K562 (cell line): ENCODE results near the gene UBN2. TPM values are rescaled to one million over a fixed set of nuclear protein-coding genes. Genes with fewer than 3 reads are reported as not detected.
A peak's percentile ranks its signal among the peaks of the same experiment; 100 is the strongest.

Experiments
- CBX3 ChIP-seq, 2 experiments: IDR thresholded peaks; 1 replicate in 1 of 2; 2 replicates in 1 of 2; pipeline ENCODE4 v1.6.1; 2012; ENCODE audit warnings: inconsistent platforms in 2 of 2, low read length in 2 of 2, borderline replicate concordance in 1 of 2, control low read depth in 1 of 2
- FOS ChIP-seq: IDR thresholded peaks from 3 replicates; pipeline ENCODE4 v1.6.1; 2011; ENCODE audit not compliant: insufficient read length; ENCODE audit errors: extremely low read depth
- FOSL1 ChIP-seq: fragments of 200-800 bp; sonication (Bioruptor generic); conservative IDR thresholded peaks from 2 replicates; pipeline ENCODE4 v1.6.1; 2016; ENCODE audit warnings: missing genetic modification characterization, missing compliant biosample characterization
- GATA2 ChIP-seq: sonication (generic); formaldehyde crosslinking; IDR thresholded peaks from 2 replicates; pipeline ENCODE4 v1.4.0; 2020; ENCODE audit warnings: mild to moderate bottlenecking, missing genetic modification reagents
- HDAC6 ChIP-seq: IDR thresholded peaks from 2 replicates; pipeline ENCODE4 v1.6.1; 2012; ENCODE audit warnings: low read depth, mild to moderate bottlenecking, control low read depth, inconsistent platforms, low read length, moderate library complexity
- JUN ChIP-seq, 2 experiments: sonication (generic) in 1 of 2; formaldehyde crosslinking in 1 of 2; IDR thresholded peaks; 2 replicates each; pipeline versions ENCODE4 v1.6.1 to v1.8.0; 2012 to 2022; ENCODE audit warnings: borderline replicate concordance in 2 of 2, mild to moderate bottlenecking in 2 of 2, improper control_type of control experiment in 1 of 2, low read depth in 1 of 2, low read length in 1 of 2, missing genetic modification reagents in 1 of 2
- NBN ChIP-seq: fragments of 450-650 bp; IDR thresholded peaks from 2 replicates; pipeline ENCODE4 v1.6.1; 2016; ENCODE audit warnings: low read depth, mild to moderate bottlenecking
- NFIX ChIP-seq: fragments of 250-450 bp; sonication (Bioruptor Pico); IDR thresholded peaks from 2 replicates; pipeline ENCODE4 v1.4.0; 2020; ENCODE audit warnings: low read depth, mild to moderate bottlenecking, moderate library complexity
- PTTG1 ChIP-seq: fragments of 450-650 bp; IDR thresholded peaks from 2 replicates; pipeline ENCODE4 v1.6.1; 2016; ENCODE audit warnings: low read depth, mild to moderate bottlenecking, missing genetic modification characterization, missing compliant biosample characterization
- RCOR1 ChIP-seq, 2 experiments: IDR thresholded peaks; 2 replicates each; pipeline ENCODE4 v1.6.1; 2012; ENCODE audit warnings: low read depth in 2 of 2, low read length in 2 of 2, borderline replicate concordance in 1 of 2, improper control_type of control experiment in 1 of 2
- STAT5B ChIP-seq: fragments of 250-450 bp; sonication (Bioruptor Pico); IDR thresholded peaks from 2 replicates; pipeline ENCODE4 v1.8.0; 2021; ENCODE audit warnings: mild to moderate bottlenecking, inconsistent platforms
- TAF1 ChIP-seq: IDR thresholded peaks from 2 replicates; pipeline ENCODE4 v1.6.1; 2011; ENCODE audit warnings: mild to moderate bottlenecking, low read length, moderate library complexity; ENCODE audit not compliant: insufficient read depth, control insufficient read depth, severe bottlenecking; ENCODE audit errors: extremely low read depth
- XRCC5 ChIP-seq: fragments of 200-400 bp; formaldehyde crosslinking; IDR thresholded peaks from 2 replicates; pipeline ENCODE4 v1.6.1; 2017; ENCODE audit warnings: low read depth, mild to moderate bottlenecking, low read length
- YY1 ChIP-seq, 3 experiments: IDR thresholded peaks; 2 replicates each; pipeline ENCODE4 v1.6.1; 2011; ENCODE audit warnings: low read length in 2 of 3, mild to moderate bottlenecking in 2 of 3, moderate library complexity in 2 of 3, borderline replicate concordance in 1 of 3, control low read depth in 1 of 3, low read depth in 1 of 3; ENCODE audit not compliant: insufficient read depth in 3 of 3, insufficient replicate concordance in 2 of 3, control insufficient read depth in 1 of 3, insufficient read length in 1 of 3; ENCODE audit errors: extremely low read depth in 1 of 3
- ZNF217 ChIP-seq: sonication (generic); formaldehyde crosslinking; IDR thresholded peaks from 2 replicates; pipeline ENCODE4 v1.8.0; 2022; ENCODE audit warnings: mild to moderate bottlenecking, missing genetic modification reagents
- ZNF668 ChIP-seq: fragments of 250-450 bp; sonication (Bioruptor Pico); IDR thresholded peaks from 2 replicates; pipeline ENCODE4 v1.8.0; 2022; ENCODE audit warnings: mild to moderate bottlenecking, inconsistent platforms
- polyA plus RNA-seq, 8 experiments: library from polyadenylated mRNA; depleted of rRNA in 4 of 8; stranded (reverse) in 5 of 8; unstranded in 3 of 8; fragments of >200 nt; fragmentation: Nextera tagmentation in 2 of 8; fragmentation: Illumina TruSeq in 1 of 8; extraction: Ambion mirVana in 2 of 8; extraction: Trizol in 1 of 8; gene quantifications; 2 replicates each; pipeline versions ENCODE4 v1.2.1 to v1.2.3, GENCODE V29; 2011 to 2014; ENCODE audit warnings: inconsistent platforms in 1 of 8, missing spikeins in 1 of 8
- total RNA-seq, 7 experiments: library from RNA; depleted of rRNA in 6 of 7; stranded (reverse); fragments of >200 nt in 6 of 7; fragmentation: Illumina TruSeq in 2 of 7; extraction: Trizol in 2 of 7; gene quantifications; 2 replicates each; pipeline versions ENCODE4 v1.2.1 to v1.2.3, GENCODE V29; 2011 to 2021; ENCODE audit warnings: low replicate concordance in 1 of 7
- TF ChIP-seq, protein P1 (sequence below): fragments of 250-450 bp; sonication (Bioruptor Pico); IDR thresholded peaks from 2 replicates; pipeline ENCODE4 v1.8.0; 2022; ENCODE audit warnings: inconsistent platforms
- TF ChIP-seq, protein P2 (sequence below), 2 experiments: fragments of 250-450 bp in 1 of 2; fragments of 450-650 bp in 1 of 2; sonication (Bioruptor Pico) in 1 of 2; IDR thresholded peaks; 2 replicates each; pipeline versions ENCODE4 v1.6.1 to v1.8.0; 2016 to 2021; ENCODE audit warnings: mild to moderate bottlenecking in 2 of 2, moderate library complexity in 2 of 2, missing compliant biosample characterization in 1 of 2, missing genetic modification characterization in 1 of 2
- TF ChIP-seq, protein P3 (sequence below): IDR thresholded peaks from 2 replicates; pipeline ENCODE4 v1.6.1; 2016; ENCODE audit warnings: missing genetic modification characterization, missing compliant biosample characterization
- TF ChIP-seq, protein P4 (sequence below): fragments of 450-650 bp; IDR thresholded peaks from 2 replicates; pipeline ENCODE4 v1.6.1; 2017; ENCODE audit warnings: mild to moderate bottlenecking, moderate library complexity

Gene UBN2
- total and polyA plus RNA-seq, 9 of the 15 experiments (the other 6 are each of a cell fraction or from before 2014, with no cell fraction given): 1.2 to 19.5 (median 9.9) TPM

DNA sequence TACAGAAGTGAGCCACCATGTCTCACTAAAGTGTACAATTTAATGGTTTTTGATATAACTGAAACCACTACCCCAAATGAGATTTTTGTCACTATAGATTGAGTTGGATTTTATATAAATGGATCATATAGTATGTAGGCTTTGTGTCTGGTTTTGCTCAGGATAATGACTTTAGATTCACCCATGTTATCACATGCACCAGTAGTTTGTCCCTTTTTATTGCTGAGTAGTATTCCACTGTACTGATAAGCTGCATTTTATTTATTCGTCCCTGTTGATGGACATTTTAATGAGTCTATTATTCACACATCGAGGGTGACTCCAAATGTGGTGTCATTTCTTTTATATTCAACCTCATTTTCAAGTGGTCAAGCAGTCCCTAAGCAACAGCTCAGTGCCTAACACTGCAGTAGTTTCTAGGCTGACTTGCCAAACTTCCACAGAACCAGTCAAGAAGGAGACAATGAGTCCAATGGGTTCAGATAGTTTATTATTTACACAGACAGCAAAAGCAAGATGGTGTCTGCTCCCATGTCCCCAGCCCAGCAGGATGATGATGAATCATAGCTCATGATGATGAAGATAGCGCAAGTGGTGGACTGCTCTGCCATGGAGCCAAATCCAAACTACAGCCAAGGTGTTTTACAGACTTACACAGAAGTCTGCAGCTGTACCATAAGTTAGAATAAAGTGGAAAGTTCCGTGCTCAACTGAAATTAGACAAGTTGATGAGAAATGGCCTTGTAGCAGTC, 103.5 kb downstream of the UBN2 start (continued):
- peak in 1 of 3 experiments; percentile 80 for TF ChIP-seq YY1 (IDR thresholded peaks at IDR 0.05; ENCODE audit: borderline replicate concordance in 1 of 3, control insufficient read depth in 1 of 3, extremely low read depth in 1 of 3, insufficient read depth in 3 of 3, insufficient read length in 1 of 3, insufficient replicate concordance in 2 of 3, low read depth in 1 of 3, low read length in 2 of 3)
- TF ChIP-seq, protein P1, sequence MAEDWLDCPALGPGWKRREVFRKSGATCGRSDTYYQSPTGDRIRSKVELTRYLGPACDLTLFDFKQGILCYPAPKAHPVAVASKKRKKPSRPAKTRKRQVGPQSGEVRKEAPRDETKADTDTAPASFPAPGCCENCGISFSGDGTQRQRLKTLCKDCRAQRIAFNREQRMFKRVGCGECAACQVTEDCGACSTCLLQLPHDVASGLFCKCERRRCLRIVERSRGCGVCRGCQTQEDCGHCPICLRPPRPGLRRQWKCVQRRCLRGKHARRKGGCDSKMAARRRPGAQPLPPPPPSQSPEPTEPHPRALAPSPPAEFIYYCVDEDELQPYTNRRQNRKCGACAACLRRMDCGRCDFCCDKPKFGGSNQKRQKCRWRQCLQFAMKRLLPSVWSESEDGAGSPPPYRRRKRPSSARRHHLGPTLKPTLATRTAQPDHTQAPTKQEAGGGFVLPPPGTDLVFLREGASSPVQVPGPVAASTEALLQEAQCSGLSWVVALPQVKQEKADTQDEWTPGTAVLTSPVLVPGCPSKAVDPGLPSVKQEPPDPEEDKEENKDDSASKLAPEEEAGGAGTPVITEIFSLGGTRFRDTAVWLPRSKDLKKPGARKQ: no peak
- TF ChIP-seq, protein P2, sequence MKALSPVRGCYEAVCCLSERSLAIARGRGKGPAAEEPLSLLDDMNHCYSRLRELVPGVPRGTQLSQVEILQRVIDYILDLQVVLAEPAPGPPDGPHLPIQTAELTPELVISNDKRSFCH (CRISPR knock-in tag; IDR thresholded peaks at IDR 0.05): no peak
- TF ChIP-seq, protein P2 (tag; IDR thresholded peaks at IDR 0.05): no peak
- TF ChIP-seq ZNF668 (CRISPR knock-in tag): no peak
- TF ChIP-seq XRCC5: no peak
- TF ChIP-seq, protein P3, sequence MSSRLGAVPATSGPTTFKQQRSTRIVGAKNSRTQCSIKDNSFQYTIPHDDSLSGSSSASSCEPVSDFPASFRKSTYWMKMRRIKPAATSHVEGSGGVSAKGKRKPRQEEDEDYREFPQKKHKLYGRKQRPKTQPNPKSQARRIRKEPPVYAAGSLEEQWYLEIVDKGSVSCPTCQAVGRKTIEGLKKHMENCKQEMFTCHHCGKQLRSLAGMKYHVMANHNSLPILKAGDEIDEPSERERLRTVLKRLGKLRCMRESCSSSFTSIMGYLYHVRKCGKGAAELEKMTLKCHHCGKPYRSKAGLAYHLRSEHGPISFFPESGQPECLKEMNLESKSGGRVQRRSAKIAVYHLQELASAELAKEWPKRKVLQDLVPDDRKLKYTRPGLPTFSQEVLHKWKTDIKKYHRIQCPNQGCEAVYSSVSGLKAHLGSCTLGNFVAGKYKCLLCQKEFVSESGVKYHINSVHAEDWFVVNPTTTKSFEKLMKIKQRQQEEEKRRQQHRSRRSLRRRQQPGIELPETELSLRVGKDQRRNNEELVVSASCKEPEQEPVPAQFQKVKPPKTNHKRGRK (tag): no peak
- peak; percentile 74 for TF ChIP-seq JUN (IDR thresholded peaks at IDR 0.05; ENCODE audit: borderline replicate concordance, low read depth, low read length)
- no peak for TF ChIP-seq JUN (CRISPR knock-in tag; IDR thresholded peaks at IDR 0.05; ENCODE audit: borderline replicate concordance)
- TF ChIP-seq FOSL1 (tag): peak; percentile 93
- TF ChIP-seq NBN: no peak
- peak in 1 of 2 experiments; percentile 16; a peak in 1 of 3 replicates for TF ChIP-seq CBX3 (IDR thresholded peaks at IDR 0.05; ENCODE audit: borderline replicate concordance in 1 of 2, low read length in 2 of 2)
- TF ChIP-seq FOS: peak; percentile 29
- no peak for TF ChIP-seq TAF1
- peak; percentile 74 for TF ChIP-seq GATA2 (CRISPR knock-in tag)
- no peak for TF ChIP-seq PTTG1 (tag)
- no peak for TF ChIP-seq STAT5B (CRISPR knock-in tag)
- peak in 1 of 2 experiments; percentile 92; a peak in 2 of 4 replicates for TF ChIP-seq RCOR1 (IDR thresholded peaks at IDR 0.05; ENCODE audit: borderline replicate concordance in 1 of 2, low read depth in 2 of 2, low read length in 2 of 2)
- no peak for TF ChIP-seq NFIX
- TF ChIP-seq HDAC6: no peak
- TF ChIP-seq, protein P4, sequence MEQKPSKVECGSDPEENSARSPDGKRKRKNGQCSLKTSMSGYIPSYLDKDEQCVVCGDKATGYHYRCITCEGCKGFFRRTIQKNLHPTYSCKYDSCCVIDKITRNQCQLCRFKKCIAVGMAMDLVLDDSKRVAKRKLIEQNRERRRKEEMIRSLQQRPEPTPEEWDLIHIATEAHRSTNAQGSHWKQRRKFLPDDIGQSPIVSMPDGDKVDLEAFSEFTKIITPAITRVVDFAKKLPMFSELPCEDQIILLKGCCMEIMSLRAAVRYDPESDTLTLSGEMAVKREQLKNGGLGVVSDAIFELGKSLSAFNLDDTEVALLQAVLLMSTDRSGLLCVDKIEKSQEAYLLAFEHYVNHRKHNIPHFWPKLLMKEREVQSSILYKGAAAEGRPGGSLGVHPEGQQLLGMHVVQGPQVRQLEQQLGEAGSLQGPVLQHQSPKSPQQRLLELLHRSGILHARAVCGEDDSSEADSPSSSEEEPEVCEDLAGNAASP: no peak
- TF ChIP-seq ZNF217 (CRISPR knock-in tag): no peak
